Ishikawa (cell line): Measurements from ENCODE around the gene SYT12.

Source experiments
- CEBPB ChIP-seq: IDR thresholded peaks from 2 replicates; pipeline ENCODE4 v1.6.1; 2012
- CREB1 ChIP-seq: IDR thresholded peaks from 2 replicates; pipeline ENCODE4 v1.6.1; 2012; ENCODE audit warnings: low read depth
- EGR1 ChIP-seq: IDR thresholded peaks from 2 replicates; pipeline ENCODE4 v1.6.1; 2012
- EP300 ChIP-seq: IDR thresholded peaks from 2 replicates; pipeline ENCODE4 v1.6.1; 2012; ENCODE audit warnings: borderline replicate concordance
- FOXM1 ChIP-seq: IDR thresholded peaks from 2 replicates; pipeline ENCODE4 v1.6.1; 2012; ENCODE audit warnings: low read depth, borderline replicate concordance
- MAX ChIP-seq: IDR thresholded peaks from 2 replicates; pipeline ENCODE4 v1.6.1; 2012
- NFIC ChIP-seq: IDR thresholded peaks from 2 replicates; pipeline ENCODE4 v1.6.1; 2012
- RAD21 ChIP-seq: IDR thresholded peaks from 2 replicates; pipeline ENCODE4 v1.6.1; 2012; ENCODE audit warnings: low read depth
- REST ChIP-seq: IDR thresholded peaks from 2 replicates; pipeline ENCODE4 v1.6.1; 2012; ENCODE audit warnings: low read depth, mild to moderate bottlenecking
- TAF1 ChIP-seq: IDR thresholded peaks from 2 replicates; pipeline ENCODE4 v1.6.1; 2012; ENCODE audit warnings: low read depth, mild to moderate bottlenecking
- TCF12 ChIP-seq: IDR thresholded peaks from 2 replicates; pipeline ENCODE4 v1.6.1; 2012; ENCODE audit warnings: low read depth
- TEAD4 ChIP-seq: IDR thresholded peaks from 2 replicates; pipeline ENCODE4 v1.6.1; 2012
- USF1 ChIP-seq: IDR thresholded peaks from 2 replicates; pipeline ENCODE4 v1.6.1; 2012
- YY1 ChIP-seq: IDR thresholded peaks from 2 replicates; pipeline ENCODE4 v1.6.1; 2012; ENCODE audit warnings: low read depth
- ZBTB7A ChIP-seq: IDR thresholded peaks from 2 replicates; pipeline ENCODE4 v1.6.1; 2012; ENCODE audit warnings: low read depth

Gene SYT12

GRCh38 chr11:67013511-67014045, 9.4 kb upstream of the SYT12 start:
- no peak for TF ChIP-seq ZBTB7A
- TF ChIP-seq CREB1 = no peak
- TF ChIP-seq TAF1 = no peak
- TF ChIP-seq REST = no peak
- no peak for TF ChIP-seq TEAD4
- TF ChIP-seq TCF12 = no peak
- TF ChIP-seq CEBPB = no peak
- no peak for TF ChIP-seq FOXM1
- no peak for TF ChIP-seq RAD21
- TF ChIP-seq EGR1 = no peak
- TF ChIP-seq USF1 = no peak
- no peak for TF ChIP-seq MAX

GRCh38 chr11:67014343-67014742, 8.6 kb upstream of the SYT12 start:
- no peak for TF ChIP-seq EP300
- TF ChIP-seq TEAD4 = no peak
- no peak for TF ChIP-seq MAX
- TF ChIP-seq EGR1 = no peak
- TF ChIP-seq CREB1 = no peak
- no peak for TF ChIP-seq TCF12
- no peak for TF ChIP-seq FOXM1
- no peak for TF ChIP-seq NFIC
- no peak for TF ChIP-seq ZBTB7A
- no peak for TF ChIP-seq TAF1
- TF ChIP-seq YY1 = no peak
- no peak for TF ChIP-seq RAD21
- TF ChIP-seq CEBPB = no peak
- no peak for TF ChIP-seq USF1
- TF ChIP-seq REST = no peak

- TF ChIP-seq ZBTB7A = no peak
- TF ChIP-seq EP300 = no peak
- TF ChIP-seq TAF1 = no peak
- TF ChIP-seq USF1 = no peak
- TF ChIP-seq REST = no peak
- no peak for TF ChIP-seq TCF12
- no peak for TF ChIP-seq MAX
- TF ChIP-seq TEAD4 = no peak
- TF ChIP-seq RAD21 = no peak
- TF ChIP-seq CEBPB = no peak
- TF ChIP-seq CREB1 = no peak
- no peak for TF ChIP-seq EGR1
- TF ChIP-seq NFIC = no peak
- TF ChIP-seq FOXM1 = no peak
- no peak for TF ChIP-seq YY1
Measured at GRCh38 chr11:67015048-67015447, 7.9 kb upstream of the SYT12 start.

GRCh38 chr11:67016550-67016949, 6.4 kb upstream of the SYT12 start:
- no peak for TF ChIP-seq MAX
- no peak for TF ChIP-seq ZBTB7A
- no peak for TF ChIP-seq YY1
- TF ChIP-seq RAD21 = no peak
